Measurements from ENCODE around the gene ANKMY1.

The ANKMY1 gene

GRCh38 chr2:240432820-240433801 is 124.7 kb downstream of the ANKMY1 start:
- no peak for DNase-seq (ENCODE audit: low read depth)
- no peak overlapping the region for H3K4me3 ChIP-seq (ENCODE audit: low read depth, low read length)
- no peak for TF ChIP-seq POLR2A (IDR thresholded peaks at IDR 0.05; ENCODE audit: extremely low read depth, insufficient read length)
- TF ChIP-seq MYC (IDR thresholded peaks at IDR 0.05; ENCODE audit: low read depth, low read length) = no peak
- no peak for TF ChIP-seq CTCF (IDR thresholded peaks at IDR 0.05; ENCODE audit: low read depth, low read length)
- no peak for TF ChIP-seq MAX (IDR thresholded peaks at IDR 0.05; ENCODE audit: low read depth, low read length)

GRCh38 chr2:240432430-240432819 is 125.4 kb downstream of the ANKMY1 start:
- TF ChIP-seq MAX (IDR thresholded peaks at IDR 0.05; ENCODE audit: low read depth, low read length) (no peak), MYC (IDR thresholded peaks at IDR 0.05; ENCODE audit: low read depth, low read length) (no peak), CTCF (IDR thresholded peaks at IDR 0.05; ENCODE audit: low read depth, low read length) (no peak), POLR2A (IDR thresholded peaks at IDR 0.05; ENCODE audit: extremely low read depth, insufficient read length) (no peak)
- no peak overlapping the region for H3K4me3 ChIP-seq (ENCODE audit: low read depth, low read length)
- no peak for DNase-seq (ENCODE audit: low read depth)

GRCh38 chr2:240431661-240432424 is 125.9 kb downstream of the ANKMY1 start:
- H3K4me3 ChIP-seq (ENCODE audit: low read depth, low read length) = no peak overlapping the region
- DNase-seq (ENCODE audit: low read depth) = no peak
- TF ChIP-seq MYC (IDR thresholded peaks at IDR 0.05; ENCODE audit: low read depth, low read length) (no peak), POLR2A (IDR thresholded peaks at IDR 0.05; ENCODE audit: extremely low read depth, insufficient read length) (no peak), CTCF (IDR thresholded peaks at IDR 0.05; ENCODE audit: low read depth, low read length) (no peak), MAX (IDR thresholded peaks at IDR 0.05; ENCODE audit: low read depth, low read length) (no peak)

GRCh38 chr2:240431271-240431660 is 126.5 kb downstream of the ANKMY1 start:
- TF ChIP-seq MYC (IDR thresholded peaks at IDR 0.05; ENCODE audit: low read depth, low read length) (no peak), MAX (IDR thresholded peaks at IDR 0.05; ENCODE audit: low read depth, low read length) (no peak), CTCF (IDR thresholded peaks at IDR 0.05; ENCODE audit: low read depth, low read length) (no peak), POLR2A (IDR thresholded peaks at IDR 0.05; ENCODE audit: extremely low read depth, insufficient read length) (no peak)
- no peak overlapping the region for H3K4me3 ChIP-seq (ENCODE audit: low read depth, low read length)
- DNase-seq (ENCODE audit: low read depth) = no peak

- no peak overlapping the region for H3K4me3 ChIP-seq (ENCODE audit: low read depth, low read length)
- DNase-seq (ENCODE audit: low read depth) = no peak
- TF ChIP-seq MAX (IDR thresholded peaks at IDR 0.05; ENCODE audit: low read depth, low read length) (no peak), POLR2A (IDR thresholded peaks at IDR 0.05; ENCODE audit: extremely low read depth, insufficient read length) (no peak), CTCF (IDR thresholded peaks at IDR 0.05; ENCODE audit: low read depth, low read length) (no peak), MYC (IDR thresholded peaks at IDR 0.05; ENCODE audit: low read depth, low read length) (no peak)
Measured at GRCh38 chr2:240430595-240430994, 127.2 kb downstream of the ANKMY1 start.

Data from NB4 (cell line).